ENCODE results near the gene HS1BP3. TPM values are rescaled to one million over a fixed set of nuclear protein-coding genes. Genes with fewer than 3 reads are reported as not detected.

HS1BP3 gene
- total RNA-seq, 4 donors from 2014 or later = 33.1 to 63.0 (median 41.0) TPM

DNA sequence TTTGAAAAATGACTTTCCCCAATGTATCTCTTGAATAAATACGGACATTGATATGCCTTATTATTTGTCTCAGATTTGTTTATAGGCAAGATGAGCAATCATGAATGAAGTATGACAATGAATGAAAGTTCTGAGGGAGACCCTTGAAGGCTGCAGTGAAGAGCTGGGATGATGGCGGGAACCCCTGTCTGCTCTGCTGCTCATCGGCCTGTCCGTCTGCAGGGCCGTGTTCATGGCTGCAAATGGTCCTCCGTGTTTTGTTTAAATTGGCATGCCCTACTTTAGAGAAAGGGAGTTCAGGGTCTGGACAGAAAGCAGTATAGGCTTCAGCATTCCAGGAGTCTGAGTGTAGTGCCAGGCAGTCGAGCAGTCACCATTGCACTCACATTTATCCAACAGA lies 1.2 kb upstream of the HS1BP3 start:
- no peaks in the 10 kb centered on the region for H3K36me3 ChIP-seq
- no peaks in the 10 kb centered on the region for H3K27me3 ChIP-seq
- no peaks in the 10 kb centered on the region for H3K9me3 ChIP-seq
- H3K4me1 ChIP-seq = peaks cover 4 to 32% (median 10%) of the 10 kb centered on the region in 4 donors
- no peak for DNase-seq
- TF ChIP-seq, protein P1, sequence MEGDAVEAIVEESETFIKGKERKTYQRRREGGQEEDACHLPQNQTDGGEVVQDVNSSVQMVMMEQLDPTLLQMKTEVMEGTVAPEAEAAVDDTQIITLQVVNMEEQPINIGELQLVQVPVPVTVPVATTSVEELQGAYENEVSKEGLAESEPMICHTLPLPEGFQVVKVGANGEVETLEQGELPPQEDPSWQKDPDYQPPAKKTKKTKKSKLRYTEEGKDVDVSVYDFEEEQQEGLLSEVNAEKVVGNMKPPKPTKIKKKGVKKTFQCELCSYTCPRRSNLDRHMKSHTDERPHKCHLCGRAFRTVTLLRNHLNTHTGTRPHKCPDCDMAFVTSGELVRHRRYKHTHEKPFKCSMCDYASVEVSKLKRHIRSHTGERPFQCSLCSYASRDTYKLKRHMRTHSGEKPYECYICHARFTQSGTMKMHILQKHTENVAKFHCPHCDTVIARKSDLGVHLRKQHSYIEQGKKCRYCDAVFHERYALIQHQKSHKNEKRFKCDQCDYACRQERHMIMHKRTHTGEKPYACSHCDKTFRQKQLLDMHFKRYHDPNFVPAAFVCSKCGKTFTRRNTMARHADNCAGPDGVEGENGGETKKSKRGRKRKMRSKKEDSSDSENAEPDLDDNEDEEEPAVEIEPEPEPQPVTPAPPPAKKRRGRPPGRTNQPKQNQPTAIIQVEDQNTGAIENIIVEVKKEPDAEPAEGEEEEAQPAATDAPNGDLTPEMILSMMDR (IDR thresholded peaks at IDR 0.05) = no peak
- TF ChIP-seq POLR2A (IDR thresholded peaks at IDR 0.05) = no peak
- no peak overlapping the region for H3K27ac ChIP-seq
- no peak overlapping the region for H3K4me3 ChIP-seq

DNA sequence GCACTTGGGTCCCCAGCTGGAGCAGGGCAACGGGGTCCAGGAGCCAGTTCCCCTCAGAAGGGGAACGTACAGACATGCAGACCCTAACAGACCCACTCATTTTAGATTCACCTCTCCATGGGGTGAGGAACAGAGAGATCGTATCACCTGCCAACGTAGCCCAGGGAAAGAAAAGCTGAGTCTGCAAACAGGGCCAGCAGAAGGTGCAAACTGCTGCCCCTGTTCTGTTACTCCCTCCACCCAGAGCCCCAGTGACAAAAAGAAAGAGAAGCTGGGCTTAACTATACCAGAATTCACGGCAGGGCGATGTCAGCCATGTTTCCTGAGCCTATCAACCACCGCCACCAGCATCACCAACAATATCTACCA lies 817 bp upstream of the HS1BP3 start:
- Histone ChIP-seq H3K4me3 (peak overlapping the region; percentile 65 to 100 (median 86)), H3K27ac (peak overlapping the region; percentile 83 to 97 (median 90)), H3K36me3 (no peaks in the 10 kb centered on the region), H3K4me1 (peaks cover 4 to 32% (median 10%) of the 10 kb centered on the region in 4 donors), H3K9me3 (no peaks in the 10 kb centered on the region), H3K27me3 (no peaks in the 10 kb centered on the region)
- TF ChIP-seq, protein P1 (IDR thresholded peaks at IDR 0.05) = no peak
- no peak for TF ChIP-seq POLR2A (IDR thresholded peaks at IDR 0.05)
- DNase-seq = no peak

DNA sequence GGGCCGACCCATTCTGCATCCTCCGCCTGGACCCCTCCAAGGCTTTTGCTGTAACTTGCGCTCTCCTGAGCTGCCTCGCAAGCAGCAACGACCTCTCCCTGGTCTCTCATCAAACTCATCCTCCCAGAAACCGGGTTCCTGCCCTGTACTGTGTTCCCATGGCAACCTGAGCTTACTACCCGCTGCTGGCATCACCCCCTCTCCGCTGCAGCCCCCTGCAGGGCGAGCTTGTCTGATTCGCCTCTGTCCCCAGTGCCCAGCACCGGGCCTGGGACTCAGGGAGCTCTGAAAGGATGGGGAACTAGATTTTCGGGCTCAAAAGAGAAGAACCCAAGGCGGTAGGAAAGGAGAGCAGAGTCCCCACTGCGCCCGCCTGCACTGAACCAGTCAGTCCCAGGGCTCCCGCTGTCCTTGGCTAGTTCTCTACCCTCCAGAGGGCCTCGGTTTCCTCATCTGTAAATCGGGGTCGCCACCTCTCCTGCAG lies 463 bp downstream of the HS1BP3 start:
- no peaks in the 10 kb centered on the region for H3K27me3 ChIP-seq
- no peak for TF ChIP-seq POLR2A (IDR thresholded peaks at IDR 0.05)
- TF ChIP-seq, protein P1 (IDR thresholded peaks at IDR 0.05) = no peak
- DNase-seq = peak in 1 of 3 donors; percentile 55
- peak overlapping the region; percentile 65 to 100 (median 86) for H3K4me3 ChIP-seq
- peak overlapping the region; percentile 83 to 97 (median 90) for H3K27ac ChIP-seq
- H3K9me3 ChIP-seq = no peaks in the 10 kb centered on the region
- peaks cover 4 to 32% (median 10%) of the 10 kb centered on the region in 4 donors for H3K4me1 ChIP-seq
- peaks cover 0 to 2% (median 0%) of the 10 kb centered on the region in 3 donors for H3K36me3 ChIP-seq

DNA sequence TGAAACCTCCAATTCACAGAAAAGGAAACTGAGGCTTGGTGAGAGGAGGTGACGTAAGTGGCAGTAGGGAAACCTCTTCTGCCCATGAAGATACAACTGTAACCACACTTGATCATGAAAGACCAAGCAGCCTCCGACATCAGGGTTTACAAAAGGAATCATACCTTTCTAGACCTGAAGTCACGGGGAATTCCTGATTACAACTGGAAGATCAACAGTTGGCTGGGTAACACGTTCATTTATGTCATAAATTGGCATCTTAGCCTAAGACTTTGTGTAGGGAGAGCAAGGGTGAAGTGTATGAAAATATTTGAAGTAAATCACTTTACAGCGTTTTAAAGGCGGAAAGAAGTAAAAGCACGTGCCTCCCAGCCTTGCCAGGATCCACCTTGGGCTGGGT lies 922 bp downstream of the HS1BP3 start:
- TF ChIP-seq, protein P1 (IDR thresholded peaks at IDR 0.05) = no peak
- no peak for TF ChIP-seq POLR2A (IDR thresholded peaks at IDR 0.05)
- no peaks in the 10 kb centered on the region for H3K27me3 ChIP-seq
- H3K4me1 ChIP-seq = peaks cover 4 to 32% (median 10%) of the 10 kb centered on the region in 4 donors
- no peaks in the 10 kb centered on the region for H3K9me3 ChIP-seq
- DNase-seq = no peak
- peak overlapping the region; percentile 83 to 97 (median 90) for H3K27ac ChIP-seq
- H3K36me3 ChIP-seq = peaks cover 0 to 6% (median 0%) of the 10 kb centered on the region in 3 donors
- peak overlapping the region; percentile 65 to 100 (median 86) for H3K4me3 ChIP-seq

DNA sequence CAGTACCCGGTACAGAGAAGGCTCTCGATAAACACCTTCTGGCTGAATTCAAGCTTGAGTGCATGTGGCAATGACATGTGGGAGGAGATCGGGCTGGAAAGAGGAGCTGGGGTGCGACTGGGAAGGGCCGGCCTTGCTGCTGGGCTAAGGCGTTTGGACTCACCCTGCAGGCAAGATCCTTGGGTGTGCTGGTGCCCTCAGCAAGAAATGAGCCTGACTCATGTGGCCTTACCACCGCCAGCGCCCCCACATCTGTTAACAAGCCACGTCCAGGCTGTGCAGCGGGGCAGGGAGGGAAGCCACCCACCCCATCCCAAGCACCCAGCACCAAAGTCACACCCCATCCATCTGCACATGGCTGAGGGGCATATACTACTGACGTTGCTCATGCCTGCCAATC lies 1.3 kb downstream of the HS1BP3 start:
- TF ChIP-seq POLR2A (IDR thresholded peaks at IDR 0.05) = no peak
- TF ChIP-seq, protein P1 (IDR thresholded peaks at IDR 0.05) = no peak
- no peak for DNase-seq
- peak overlapping the region in 2 of 4 donors; percentile 65 to 95 for H3K4me3 ChIP-seq

More for the DNA sequence above, 1.3 kb downstream of the HS1BP3 start:
- no peaks in the 10 kb centered on the region for H3K9me3 ChIP-seq
- no peak overlapping the region for H3K27ac ChIP-seq
- H3K4me1 ChIP-seq = peaks cover 4 to 32% (median 10%) of the 10 kb centered on the region in 4 donors
- no peaks in the 10 kb centered on the region for H3K27me3 ChIP-seq
- peaks cover 0 to 10% (median 0%) of the 10 kb centered on the region in 3 donors for H3K36me3 ChIP-seq
